ENCODE results near the gene WDCP.

Gene WDCP

GRCh38 chr2:24008672-24009366 lies 38.4 kb downstream of the WDCP start:
- Histone ChIP-seq H3K27me3 (ENCODE audit: control insufficient read depth in 3 of 3, insufficient read depth in 3 of 3, low read depth in 1 of 3, low read length in 3 of 3) (peaks cover 0 to 18% (median 0%) of the 10 kb centered on the region in 3 experiments), H2BK15ac (ENCODE audit: low read length) (no peak overlapping the region), H2AFZ (ENCODE audit: low read length) (no peak overlapping the region), H2AK5ac (ENCODE audit: low read depth, low read length) (no peak overlapping the region), H3K18ac (ENCODE audit: low read length) (no peak overlapping the region), H3K36me3 (replicated peaks in 1 of 2; ENCODE audit: control insufficient read depth in 2 of 2, insufficient read depth in 2 of 2, low read length in 2 of 2) (no peaks in the 10 kb centered on the region), H3K4me2 (ENCODE audit: insufficient read depth, low read length, poor library complexity, severe bottlenecking) (no peak overlapping the region), H3K4ac (ENCODE audit: low read length) (no peak overlapping the region), H3K23ac (ENCODE audit: low read depth, low read length, poor library complexity) (no peak overlapping the region), H2BK12ac (ENCODE audit: low read length) (no peak overlapping the region), H3K9ac (ENCODE audit: low read depth, low read length, poor library complexity) (no peak overlapping the region), H2BK120ac (ENCODE audit: low read depth, low read length) (no peak overlapping the region), H3K14ac (ENCODE audit: low read length) (no peak overlapping the region), H2BK5ac (ENCODE audit: low read length) (no peak overlapping the region), H4K91ac (ENCODE audit: low read depth, low read length, poor library complexity) (no peak overlapping the region), H3K27ac (replicated peaks; ENCODE audit: low read length) (no peak overlapping the region), H3K9me3 (replicated peaks in 1 of 2; ENCODE audit: control insufficient read depth in 2 of 2, insufficient read depth in 1 of 2, low read depth in 1 of 2, low read length in 2 of 2) (peaks cover 0 to 1% of the 10 kb centered on the region in 2 donors), H3K79me1 (ENCODE audit: low read depth, low read length) (no peaks in the 10 kb centered on the region), H4K8ac (ENCODE audit: low read depth, low read length) (no peak overlapping the region), H3K4me1 (ENCODE audit: control insufficient read depth in 2 of 2, insufficient read depth in 1 of 2, low read depth in 1 of 2, low read length in 2 of 2) (peaks cover 0 to 7% of the 10 kb centered on the region in 2 donors), H3K4me3 (ENCODE audit: low read length in 2 of 2) (no peak overlapping the region)
- WGBS, 2 donors (ENCODE audit: extremely low coverage in 2 of 2, insufficient read length in 2 of 2, insufficient replicate concordance in 1 of 2), result no CpG with 5 or more reads among the region's 13 CpGs
- DNase-seq (ENCODE audit: low spot score), result no peak

- H2BK12ac ChIP-seq (ENCODE audit: low read length), result no peak overlapping the region
- no peak overlapping the region for H3K14ac ChIP-seq (ENCODE audit: low read length)
- H3K36me3 ChIP-seq (replicated peaks in 1 of 2; ENCODE audit: control insufficient read depth in 2 of 2, insufficient read depth in 2 of 2, low read length in 2 of 2), result peaks cover 0 to under 1% of the 10 kb centered on the region in 2 donors
- peaks cover 0 to 7% of the 10 kb centered on the region in 2 donors for H3K4me1 ChIP-seq (ENCODE audit: control insufficient read depth in 2 of 2, insufficient read depth in 1 of 2, low read depth in 1 of 2, low read length in 2 of 2)
- H3K4me3 ChIP-seq (ENCODE audit: low read length in 2 of 2), result no peak overlapping the region
- no peak overlapping the region for H2BK5ac ChIP-seq (ENCODE audit: low read length)
- DNase-seq (ENCODE audit: low spot score), result no peak
- H2BK120ac ChIP-seq (ENCODE audit: low read depth, low read length), result no peak overlapping the region
- H3K27me3 ChIP-seq (ENCODE audit: control insufficient read depth in 3 of 3, insufficient read depth in 3 of 3, low read depth in 1 of 3, low read length in 3 of 3), result peaks cover 0 to 18% (median 0%) of the 10 kb centered on the region in 3 experiments
- H3K79me1 ChIP-seq (ENCODE audit: low read depth, low read length), result no peaks in the 10 kb centered on the region
- no peak overlapping the region for H3K4ac ChIP-seq (ENCODE audit: low read length)
- no peak overlapping the region for H3K9ac ChIP-seq (ENCODE audit: low read depth, low read length, poor library complexity)
- H4K8ac ChIP-seq (ENCODE audit: low read depth, low read length), result no peak overlapping the region
- peaks cover 0 to 1% of the 10 kb centered on the region in 2 donors for H3K9me3 ChIP-seq (replicated peaks in 1 of 2; ENCODE audit: control insufficient read depth in 2 of 2, insufficient read depth in 1 of 2, low read depth in 1 of 2, low read length in 2 of 2)
- no peak overlapping the region for H3K4me2 ChIP-seq (ENCODE audit: insufficient read depth, low read length, poor library complexity, severe bottlenecking)
- H2AK5ac ChIP-seq (ENCODE audit: low read depth, low read length), result no peak overlapping the region
- H3K18ac ChIP-seq (ENCODE audit: low read length), result no peak overlapping the region
- no peak overlapping the region for H2AFZ ChIP-seq (ENCODE audit: low read length)
- H3K27ac ChIP-seq (replicated peaks; ENCODE audit: low read length), result no peak overlapping the region
- no peak overlapping the region for H2BK15ac ChIP-seq (ENCODE audit: low read length)
- H4K91ac ChIP-seq (ENCODE audit: low read depth, low read length, poor library complexity), result no peak overlapping the region
- H3K23ac ChIP-seq (ENCODE audit: low read depth, low read length, poor library complexity), result no peak overlapping the region
Measured at GRCh38 chr2:24007693-24008092, 39.5 kb downstream of the WDCP start.

- H4K8ac ChIP-seq (ENCODE audit: low read depth, low read length), result no peak overlapping the region
- no peak overlapping the region for H2AK5ac ChIP-seq (ENCODE audit: low read depth, low read length)
- no peak overlapping the region for H2BK12ac ChIP-seq (ENCODE audit: low read length)
- no peak overlapping the region for H2BK5ac ChIP-seq (ENCODE audit: low read length)
- no peak overlapping the region for H2BK120ac ChIP-seq (ENCODE audit: low read depth, low read length)
- no peak overlapping the region for H3K4me2 ChIP-seq (ENCODE audit: insufficient read depth, low read length, poor library complexity, severe bottlenecking)
- H3K23ac ChIP-seq (ENCODE audit: low read depth, low read length, poor library complexity), result no peak overlapping the region
- no peak overlapping the region for H3K4ac ChIP-seq (ENCODE audit: low read length)
- no peak overlapping the region for H4K91ac ChIP-seq (ENCODE audit: low read depth, low read length, poor library complexity)
- peaks cover 0 to 40% of the 10 kb centered on the region in 2 donors for H3K36me3 ChIP-seq (replicated peaks in 1 of 2; ENCODE audit: control insufficient read depth in 2 of 2, insufficient read depth in 2 of 2, low read length in 2 of 2)
- H3K27me3 ChIP-seq (ENCODE audit: control insufficient read depth in 3 of 3, insufficient read depth in 3 of 3, low read depth in 1 of 3, low read length in 3 of 3), result no peaks in the 10 kb centered on the region
- no peak overlapping the region for H3K27ac ChIP-seq (replicated peaks; ENCODE audit: low read length)
- H2AFZ ChIP-seq (ENCODE audit: low read length), result no peak overlapping the region
- H3K18ac ChIP-seq (ENCODE audit: low read length), result no peak overlapping the region
- H3K4me1 ChIP-seq (ENCODE audit: control insufficient read depth in 2 of 2, insufficient read depth in 1 of 2, low read depth in 1 of 2, low read length in 2 of 2), result peaks cover 2 to 11% of the 10 kb centered on the region in 2 donors
- H3K9ac ChIP-seq (ENCODE audit: low read depth, low read length, poor library complexity), result no peak overlapping the region
- no peak overlapping the region for H3K14ac ChIP-seq (ENCODE audit: low read length)
- H3K9me3 ChIP-seq (replicated peaks in 1 of 2; ENCODE audit: control insufficient read depth in 2 of 2, insufficient read depth in 1 of 2, low read depth in 1 of 2, low read length in 2 of 2), result peaks cover 0 to 10% of the 10 kb centered on the region in 2 donors
- H2BK15ac ChIP-seq (ENCODE audit: low read length), result no peak overlapping the region
- H3K79me1 ChIP-seq (ENCODE audit: low read depth, low read length), result no peaks in the 10 kb centered on the region
- no CpG with 5 or more reads among the region's 1 CpG for WGBS, 2 donors (ENCODE audit: extremely low coverage in 2 of 2, insufficient read length in 2 of 2, insufficient replicate concordance in 1 of 2)
- no peak for DNase-seq (ENCODE audit: low spot score)
- no peak overlapping the region for H3K4me3 ChIP-seq (ENCODE audit: low read length in 2 of 2)
Measured at GRCh38 chr2:23994567-23994966, 52.6 kb downstream of the WDCP start.

- no CpG with 5 or more reads among the region's 8 CpGs for WGBS, 2 donors (ENCODE audit: extremely low coverage in 2 of 2, insufficient read length in 2 of 2, insufficient replicate concordance in 1 of 2)
- Histone ChIP-seq H3K4me1 (ENCODE audit: control insufficient read depth in 2 of 2, insufficient read depth in 1 of 2, low read depth in 1 of 2, low read length in 2 of 2) (peaks cover 2 to 11% of the 10 kb centered on the region in 2 donors), H3K18ac (ENCODE audit: low read length) (no peak overlapping the region), H2BK12ac (ENCODE audit: low read length) (no peak overlapping the region), H3K14ac (ENCODE audit: low read length) (no peak overlapping the region), H3K4ac (ENCODE audit: low read length) (no peak overlapping the region), H2BK120ac (ENCODE audit: low read depth, low read length) (no peak overlapping the region), H2BK15ac (ENCODE audit: low read length) (no peak overlapping the region), H3K9me3 (replicated peaks in 1 of 2; ENCODE audit: control insufficient read depth in 2 of 2, insufficient read depth in 1 of 2, low read depth in 1 of 2, low read length in 2 of 2) (peaks cover 0 to 10% of the 10 kb centered on the region in 2 donors), H2AK5ac (ENCODE audit: low read depth, low read length) (no peak overlapping the region), H2AFZ (ENCODE audit: low read length) (no peak overlapping the region), H3K36me3 (replicated peaks in 1 of 2; ENCODE audit: control insufficient read depth in 2 of 2, insufficient read depth in 2 of 2, low read length in 2 of 2) (peaks cover 0 to 38% of the 10 kb centered on the region in 2 donors), H4K8ac (ENCODE audit: low read depth, low read length) (no peak overlapping the region), H3K23ac (ENCODE audit: low read depth, low read length, poor library complexity) (no peak overlapping the region), H3K27ac (replicated peaks; ENCODE audit: low read length) (no peak overlapping the region), H3K4me2 (ENCODE audit: insufficient read depth, low read length, poor library complexity, severe bottlenecking) (no peak overlapping the region), H3K4me3 (ENCODE audit: low read length in 2 of 2) (no peak overlapping the region), H4K91ac (ENCODE audit: low read depth, low read length, poor library complexity) (no peak overlapping the region), H3K27me3 (ENCODE audit: control insufficient read depth in 3 of 3, insufficient read depth in 3 of 3, low read depth in 1 of 3, low read length in 3 of 3) (no peaks in the 10 kb centered on the region), H2BK5ac (ENCODE audit: low read length) (no peak overlapping the region), H3K9ac (ENCODE audit: low read depth, low read length, poor library complexity) (no peak overlapping the region), H3K79me1 (ENCODE audit: low read depth, low read length) (no peaks in the 10 kb centered on the region)
- DNase-seq (ENCODE audit: low spot score), result no peak
Measured at GRCh38 chr2:23993736-23994269, 53.4 kb downstream of the WDCP start.

Data from neuronal stem cell (in vitro differentiated cells).